Kidney (tissue), 14 donors: ENCODE measurements around the gene ABHD17B. TPM values are rescaled to one million over a fixed set of nuclear protein-coding genes. Genes with fewer than 3 reads are reported as not detected.

Source experiments
- DNase-seq, 5 donors: peaks; one replicate each; pipeline ENCODE4 v3.0.0-alpha.2; 2013 to 2020
- FAIRE-seq: peaks from 2 replicates; lab custom pipeline; 2012; peaks lifted over from hg19 to GRCh38; lab: Jason Lieb, UNC
- H3K27ac ChIP-seq, 2 donors: one replicate each; pipeline ENCODE4 v1.7.0; 2013; ENCODE audit warnings: low read depth in 2 of 2, low read length in 2 of 2, inconsistent platforms in 1 of 2
- H3K27me3 ChIP-seq: one replicate; pipeline ENCODE4 v1.7.1; 2013; ENCODE audit warnings: low read length, inconsistent platforms; ENCODE audit not compliant: control insufficient read depth, insufficient read depth
- H3K36me3 ChIP-seq, 3 donors: one replicate each; pipeline versions ENCODE4 v1.7.0 to v1.7.1; 2013; ENCODE audit warnings: low read length in 3 of 3, control low read depth in 1 of 3, inconsistent platforms in 1 of 3; ENCODE audit not compliant: insufficient read depth in 3 of 3, control insufficient read depth in 2 of 3
- H3K4me1 ChIP-seq, 3 donors: one replicate each; pipeline versions ENCODE4 v1.7.0 to v1.7.1; 2013; ENCODE audit warnings: low read length in 3 of 3, inconsistent platforms in 1 of 3, low read depth in 1 of 3; ENCODE audit not compliant: control insufficient read depth in 2 of 3, insufficient read depth in 2 of 3
- H3K4me3 ChIP-seq, 3 donors: one replicate each; pipeline versions ENCODE4 v1.7.0 to v1.8.1; 2013; ENCODE audit warnings: low read length in 3 of 3, control low read depth in 1 of 3, inconsistent platforms in 1 of 3
- H3K9ac ChIP-seq, 3 donors: one replicate each; pipeline versions ENCODE4 v1.7.0 to v1.7.1; 2013; ENCODE audit warnings: low read length in 3 of 3, control low read depth in 1 of 3, inconsistent platforms in 1 of 3
- H3K9me3 ChIP-seq, 3 donors: one replicate each; pipeline versions ENCODE4 v1.7.0 to v1.7.1; 2013; ENCODE audit warnings: low read length in 3 of 3, control low read depth in 1 of 3, inconsistent platforms in 1 of 3; ENCODE audit not compliant: control insufficient read depth in 2 of 3, insufficient read depth in 1 of 3
- intact Hi-C: fragments of 100-400 bp; cut with DNase I; formaldehyde crosslinking; loops from one replicate; pipeline ENCODE4 v1.11.1; 2022
- polyA plus RNA-seq: library from polyadenylated mRNA; stranded (reverse); fragments of 350-450 nt; fragmentation: Illumina TruSeq; extraction: RNeasy Lipid Tissue Mini Kit (QIAGEN cat#74804); gene quantifications from one replicate; pipeline ENCODE4 v1.2.3, GENCODE V29; 2014; ENCODE audit warnings: low read depth, low replicate concordance; ENCODE audit not compliant: insufficient read depth
- total RNA-seq: library from RNA; stranded (reverse); fragmentation: NEBNext Ultra II Directional; extraction: Animal tissue kit (Norgen Biotek cat#: 25700); gene quantifications from one replicate; pipeline ENCODE4 v1.2.1, GENCODE V29; 2021
- TF ChIP-seq, protein P1 (sequence below): IDR thresholded peaks from 3 replicates; pipeline ENCODE4 v1.5.1; 2012; ENCODE audit warnings: mild to moderate bottlenecking, moderate library complexity, borderline replicate concordance; ENCODE audit not compliant: insufficient read depth; ENCODE audit errors: extremely low read depth
- donor health status: control.
- donor health status: control.
- donor health status: control.
- donor health status: control.
- donor health status: control.
- donor health status: DM: yes; HTN: yes; CAD: no.
- donor health status: Normal renal cell carcinoma (clear cell type).

ABHD17B gene
- total and polyA plus RNA-seq, 2 donors from 2014 or later, result 9.0 to 19.0 TPM

DNA sequence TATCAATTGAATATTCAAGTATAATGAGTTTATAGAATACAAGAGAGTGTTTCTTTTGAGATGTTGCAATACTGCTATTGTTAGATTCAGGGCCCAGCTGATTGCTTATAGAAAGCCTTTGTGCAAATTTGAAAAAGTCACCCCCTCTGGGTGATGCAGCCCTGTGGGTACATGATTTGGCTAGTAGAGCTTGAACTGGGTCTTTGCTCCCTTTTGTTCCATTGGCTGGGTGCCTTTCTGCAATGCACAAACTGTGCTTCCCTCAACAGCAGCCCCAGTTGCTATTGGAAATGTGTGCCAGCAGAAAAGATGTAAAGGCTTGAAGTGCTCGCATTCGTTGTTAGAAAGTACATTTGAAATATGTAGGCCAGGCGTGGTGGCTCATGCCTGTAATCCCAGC is 80.8 kb downstream of the ABHD17B start:
- no peak for FAIRE-seq
- intact Hi-C loops, result no loop called here
- Histone ChIP-seq H3K4me3 (no peak overlapping the region), H3K36me3 (no peaks in the 10 kb centered on the region), H3K27me3 (no peaks in the 10 kb centered on the region), H3K9me3 (no peaks in the 10 kb centered on the region), H3K4me1 (no peaks in the 10 kb centered on the region), H3K9ac (no peak overlapping the region), H3K27ac (no peak overlapping the region)
- TF ChIP-seq, protein P1, sequence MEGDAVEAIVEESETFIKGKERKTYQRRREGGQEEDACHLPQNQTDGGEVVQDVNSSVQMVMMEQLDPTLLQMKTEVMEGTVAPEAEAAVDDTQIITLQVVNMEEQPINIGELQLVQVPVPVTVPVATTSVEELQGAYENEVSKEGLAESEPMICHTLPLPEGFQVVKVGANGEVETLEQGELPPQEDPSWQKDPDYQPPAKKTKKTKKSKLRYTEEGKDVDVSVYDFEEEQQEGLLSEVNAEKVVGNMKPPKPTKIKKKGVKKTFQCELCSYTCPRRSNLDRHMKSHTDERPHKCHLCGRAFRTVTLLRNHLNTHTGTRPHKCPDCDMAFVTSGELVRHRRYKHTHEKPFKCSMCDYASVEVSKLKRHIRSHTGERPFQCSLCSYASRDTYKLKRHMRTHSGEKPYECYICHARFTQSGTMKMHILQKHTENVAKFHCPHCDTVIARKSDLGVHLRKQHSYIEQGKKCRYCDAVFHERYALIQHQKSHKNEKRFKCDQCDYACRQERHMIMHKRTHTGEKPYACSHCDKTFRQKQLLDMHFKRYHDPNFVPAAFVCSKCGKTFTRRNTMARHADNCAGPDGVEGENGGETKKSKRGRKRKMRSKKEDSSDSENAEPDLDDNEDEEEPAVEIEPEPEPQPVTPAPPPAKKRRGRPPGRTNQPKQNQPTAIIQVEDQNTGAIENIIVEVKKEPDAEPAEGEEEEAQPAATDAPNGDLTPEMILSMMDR, result no peak
- DNase-seq, result no peak

DNA sequence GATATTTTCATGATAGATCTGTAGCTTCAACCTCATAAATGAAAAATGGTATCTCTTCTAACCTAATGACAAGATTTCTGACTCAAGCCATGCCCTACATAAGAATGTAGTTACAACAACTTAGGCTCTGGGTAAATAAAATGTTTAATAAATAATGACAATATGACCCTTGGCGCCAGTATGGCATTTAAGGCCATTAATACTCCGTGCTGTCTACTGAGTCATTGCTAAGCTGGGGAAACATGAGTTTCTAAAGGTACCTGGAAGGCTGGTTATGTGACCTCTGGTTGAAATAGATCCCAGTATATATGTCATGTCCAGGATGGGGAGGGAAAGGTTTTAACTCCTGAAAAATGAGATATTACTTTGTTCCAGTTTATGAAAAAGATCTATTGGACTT is 84.7 kb downstream of the ABHD17B start:
- no peak for FAIRE-seq
- no peaks in the 10 kb centered on the region for H3K36me3 ChIP-seq
- no peaks in the 10 kb centered on the region for H3K4me1 ChIP-seq
- intact Hi-C loops, result no loop called here
- TF ChIP-seq, protein P1, result no peak
- no peaks in the 10 kb centered on the region for H3K27me3 ChIP-seq
- H3K9me3 ChIP-seq, result no peaks in the 10 kb centered on the region
- no peak overlapping the region for H3K4me3 ChIP-seq
- DNase-seq, result no peak
- no peak overlapping the region for H3K9ac ChIP-seq
- H3K27ac ChIP-seq, result no peak overlapping the region

- intact Hi-C loops, result no loop called here
- no peak for FAIRE-seq
Observed at GRCh38 chr9:71824257-71824656, 86.7 kb downstream of the ABHD17B start.

DNA sequence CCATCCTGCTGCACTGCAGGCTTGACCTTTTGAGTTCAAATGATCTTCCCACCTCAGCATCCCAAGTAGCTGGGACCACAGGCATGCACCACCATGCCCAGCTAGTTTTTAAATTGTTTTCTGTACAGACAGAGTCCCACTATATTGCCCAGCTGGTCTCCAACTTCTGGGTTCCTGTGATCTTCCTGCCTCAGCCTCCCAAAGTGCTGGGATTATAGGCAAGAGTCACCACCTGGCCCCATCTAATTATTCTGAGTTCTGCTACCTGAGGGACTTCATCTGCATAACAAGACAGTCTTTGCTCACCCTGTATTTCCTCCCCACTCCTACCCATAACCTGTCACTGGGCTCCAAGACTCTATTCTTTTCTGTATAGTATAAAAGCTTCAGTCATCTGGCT is 88.1 kb downstream of the ABHD17B start:
- DNase-seq, result no peak
- intact Hi-C loops, result no loop called here
- H3K27ac ChIP-seq, result no peak overlapping the region
- H3K36me3 ChIP-seq, result no peaks in the 10 kb centered on the region
- no peaks in the 10 kb centered on the region for H3K4me1 ChIP-seq
- H3K4me3 ChIP-seq, result no peak overlapping the region
- TF ChIP-seq, protein P1, result no peak
- no peak overlapping the region for H3K9ac ChIP-seq
- H3K27me3 ChIP-seq, result no peaks in the 10 kb centered on the region
- no peaks in the 10 kb centered on the region for H3K9me3 ChIP-seq
- FAIRE-seq, result no peak

More at GRCh38 chr9:71824257-71824656, 86.7 kb downstream of the ABHD17B start:
- Histone ChIP-seq H3K9me3 (no peaks in the 10 kb centered on the region), H3K4me3 (no peak overlapping the region), H3K27me3 (no peaks in the 10 kb centered on the region), H3K27ac (no peak overlapping the region), H3K36me3 (no peaks in the 10 kb centered on the region), H3K4me1 (no peaks in the 10 kb centered on the region), H3K9ac (no peak overlapping the region)
- DNase-seq, result no peak
- TF ChIP-seq, protein P1, result no peak
